Stomach smooth muscle (tissue), 2 donors: ENCODE results near the gene USP30.
"Not testable (repeated sequence)": the region's sequence is repeated elsewhere in the genome, so short reads cannot be mapped to it uniquely, and the experiment has no call there.

Source experiments
- H3K27ac ChIP-seq: one replicate; pipeline ENCODE4 v1.7.0; 2013; ENCODE audit warnings: mild to moderate bottlenecking, low read length, inconsistent platforms
- H3K27me3 ChIP-seq, 2 donors: one replicate each; pipeline ENCODE4 v1.7.0; 2013; ENCODE audit warnings: low read length in 2 of 2; ENCODE audit not compliant: insufficient read depth in 2 of 2, control insufficient read depth in 1 of 2
- H3K36me3 ChIP-seq, 2 donors: one replicate each; pipeline ENCODE4 v1.7.0; 2013; ENCODE audit warnings: low read length in 2 of 2; ENCODE audit not compliant: control insufficient read depth in 2 of 2, insufficient read depth in 2 of 2
- H3K4me1 ChIP-seq: one replicate; pipeline ENCODE4 v1.7.0; 2013; ENCODE audit warnings: low read length; ENCODE audit not compliant: control insufficient read depth, insufficient read depth
- H3K4me3 ChIP-seq, 2 donors: one replicate each; pipeline ENCODE4 v1.7.0; 2013; ENCODE audit warnings: low read length in 2 of 2
- H3K9ac ChIP-seq, 2 donors: one replicate each; pipeline ENCODE4 v1.7.0; 2013; ENCODE audit warnings: low read length in 2 of 2, mild to moderate bottlenecking in 1 of 2
- H3K9me3 ChIP-seq, 2 donors: one replicate each; pipeline ENCODE4 v1.7.0; 2013; ENCODE audit warnings: low read length in 2 of 2; ENCODE audit not compliant: control insufficient read depth in 2 of 2
- donor health status: healthy.
- donor health status: Pancreatic carcinoma.

USP30 gene

DNA sequence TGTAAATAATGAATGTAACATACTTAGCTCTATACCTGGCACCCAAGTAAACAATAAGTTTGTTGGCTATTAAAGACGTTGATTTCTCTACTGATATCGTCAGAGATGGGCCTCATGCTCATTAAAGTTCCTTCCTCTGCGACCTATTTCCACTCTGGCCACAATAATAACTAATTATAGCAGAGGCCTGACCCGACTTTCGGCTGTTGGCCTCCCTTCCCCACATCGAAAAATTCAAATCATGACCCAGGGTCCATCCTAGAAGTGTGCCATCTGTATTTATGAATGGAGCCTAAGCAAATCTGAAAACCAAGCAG lies 321 bp upstream of the USP30 start:
- Histone ChIP-seq H3K27ac (no peak overlapping the region), H3K9ac (peak overlapping the region; percentile 93 to 96), H3K27me3 (no peaks in the 10 kb centered on the region), H3K4me3 (peak overlapping the region; percentile 93 to 97), H3K9me3 (no peaks in the 10 kb centered on the region), H3K36me3 (no peaks in the 10 kb centered on the region), H3K4me1 (peaks cover 14% of the 10 kb centered on the region)

DNA sequence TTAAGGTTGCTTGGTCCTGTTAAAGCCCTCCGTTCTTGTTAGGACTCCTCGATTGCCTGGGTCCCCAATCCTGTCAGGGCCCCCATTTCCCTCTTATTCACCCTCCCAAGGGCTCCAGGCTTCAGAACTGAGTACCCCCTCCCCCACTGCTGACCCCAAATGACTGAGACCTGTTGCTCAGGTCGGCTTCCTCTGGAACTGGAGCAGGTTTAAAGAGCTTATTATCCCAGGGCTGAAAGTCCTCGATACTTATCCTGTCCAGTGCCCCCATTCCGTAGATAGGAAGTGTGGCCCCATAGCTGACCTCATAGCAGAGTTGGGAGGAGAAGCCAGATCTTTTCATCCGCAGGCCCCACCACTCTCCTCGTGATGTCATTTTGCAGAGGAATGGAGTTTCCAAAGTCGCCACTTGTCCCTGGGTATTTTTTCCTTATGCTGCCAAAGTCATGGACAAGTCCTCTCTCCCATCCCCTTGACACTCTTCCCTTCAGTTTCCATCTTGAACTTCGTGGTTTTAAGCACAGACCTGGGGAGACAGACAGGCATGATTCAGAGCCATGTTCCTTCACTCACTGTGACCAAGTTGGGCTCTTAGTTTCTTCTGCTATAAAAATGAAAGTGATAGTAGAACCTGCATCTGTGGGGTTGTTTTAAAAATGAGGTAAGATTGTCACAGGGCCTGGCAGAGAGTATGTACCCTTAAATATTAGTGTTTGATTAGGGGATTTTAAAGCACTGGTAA lies 1.2 kb downstream of the USP30 start:
- Histone ChIP-seq H3K9ac (peak overlapping the region; percentile 93 to 96), H3K36me3 (peaks cover 2 to 4% of the 10 kb centered on the region in 2 donors), H3K4me1 (peaks cover 14% of the 10 kb centered on the region), H3K9me3 (no peaks in the 10 kb centered on the region), H3K4me3 (peak overlapping the region; percentile 93 to 97), H3K27me3 (no peaks in the 10 kb centered on the region), H3K27ac (no peak overlapping the region)

DNA sequence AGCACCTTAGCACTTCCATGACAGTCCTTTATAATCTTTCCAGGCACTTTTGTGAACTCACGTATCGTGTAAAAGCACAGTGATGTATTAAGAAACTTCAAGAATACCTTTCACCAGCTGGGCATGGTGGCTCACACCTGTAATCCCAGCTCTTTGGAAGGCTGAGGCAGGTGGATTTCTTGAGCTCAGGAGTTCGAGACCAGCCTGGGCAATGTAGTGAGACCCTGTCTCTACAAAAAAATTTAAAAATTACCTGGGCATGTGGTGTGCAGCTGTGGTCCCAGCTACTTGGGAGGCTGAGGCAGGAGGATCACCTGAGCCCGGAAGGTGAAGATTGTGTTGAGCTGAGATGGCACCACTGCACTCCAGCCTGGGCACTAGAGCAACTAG lies 1.7 kb downstream of the USP30 start:
- not testable (repeated sequence) for H3K27me3 ChIP-seq, H3K9ac ChIP-seq, H3K36me3 ChIP-seq, H3K27ac ChIP-seq, H3K9me3 ChIP-seq
- peaks cover 14% of the 10 kb centered on the region for H3K4me1 ChIP-seq
- peak overlapping the region; percentile 93 to 97 for H3K4me3 ChIP-seq

DNA sequence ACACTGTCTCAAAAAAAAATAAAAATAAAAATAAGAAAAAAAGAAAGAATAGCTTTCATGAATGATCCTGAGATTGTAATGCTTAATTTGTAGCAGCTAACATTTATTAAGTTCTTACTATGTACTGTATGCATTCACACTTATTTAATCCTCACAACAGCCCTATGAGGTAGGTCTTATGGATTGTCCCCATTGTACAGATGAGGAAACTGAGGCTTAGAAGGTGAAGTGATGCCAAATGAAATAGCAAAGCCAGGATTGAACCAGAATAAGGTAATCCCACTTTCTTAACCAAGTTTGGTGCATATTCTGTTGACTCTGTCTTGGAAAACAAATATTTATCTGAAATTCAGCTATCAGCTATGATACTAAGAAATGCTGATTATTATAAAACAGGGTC lies 2.1 kb downstream of the USP30 start:
- H3K4me3 ChIP-seq = no peak overlapping the region
- H3K36me3 ChIP-seq = peaks cover 2 to 7% of the 10 kb centered on the region in 2 donors
- no peak overlapping the region for H3K9ac ChIP-seq
- H3K27ac ChIP-seq = no peak overlapping the region
- H3K9me3 ChIP-seq = no peaks in the 10 kb centered on the region
- no peaks in the 10 kb centered on the region for H3K27me3 ChIP-seq
- peaks cover 14% of the 10 kb centered on the region for H3K4me1 ChIP-seq

DNA sequence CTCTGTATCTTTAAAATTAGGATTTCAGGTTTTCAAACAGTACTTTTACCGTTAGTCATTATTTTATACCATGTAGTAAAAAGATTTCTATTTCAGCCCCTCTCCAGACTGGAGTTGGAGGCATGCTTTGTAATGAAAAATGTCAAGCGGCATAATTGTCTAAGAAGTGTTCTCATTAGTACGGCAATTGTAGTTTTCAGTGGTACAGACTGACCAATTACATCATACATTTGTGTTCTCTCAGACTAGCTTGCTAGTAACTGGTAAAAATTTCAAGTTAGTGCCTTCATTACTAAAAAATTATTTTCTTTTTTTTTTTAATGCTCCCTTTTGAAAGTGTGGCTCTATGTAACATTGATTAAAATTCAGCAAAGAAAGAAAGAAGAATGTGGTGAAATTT lies 4.5 kb downstream of the USP30 start:
- Histone ChIP-seq H3K27me3 (no peaks in the 10 kb centered on the region), H3K27ac (no peak overlapping the region), H3K9ac (no peak overlapping the region), H3K36me3 (peaks cover 2 to 9% of the 10 kb centered on the region in 2 donors), H3K4me3 (no peak overlapping the region), H3K9me3 (no peaks in the 10 kb centered on the region), H3K4me1 (peaks cover 13% of the 10 kb centered on the region)

DNA sequence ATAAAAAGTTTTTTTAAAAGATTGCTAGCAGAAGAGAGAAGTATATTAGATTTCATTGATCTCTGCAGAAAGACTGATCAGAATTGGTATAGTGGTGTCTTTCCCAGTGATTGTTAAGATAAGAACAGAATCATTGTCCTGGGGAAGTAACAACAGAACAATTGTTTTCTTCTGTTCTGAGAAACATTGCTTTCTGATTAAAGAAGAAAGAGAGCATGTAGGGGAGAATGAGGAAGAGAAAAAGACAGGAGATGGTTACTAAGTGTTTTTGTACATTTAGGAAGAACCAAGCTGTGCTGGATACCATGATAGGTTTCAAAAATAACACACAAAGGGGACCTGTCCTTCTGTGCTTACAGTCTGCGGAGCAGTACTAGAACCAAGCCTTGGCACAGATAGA lies 5.0 kb downstream of the USP30 start:
- no peaks in the 10 kb centered on the region for H3K27me3 ChIP-seq
- no peaks in the 10 kb centered on the region for H3K9me3 ChIP-seq
- H3K4me3 ChIP-seq = no peak overlapping the region
- no peak overlapping the region for H3K9ac ChIP-seq
- H3K27ac ChIP-seq = no peak overlapping the region
- peaks cover 2 to 9% of the 10 kb centered on the region in 2 donors for H3K36me3 ChIP-seq
- H3K4me1 ChIP-seq = peaks cover 10% of the 10 kb centered on the region

DNA sequence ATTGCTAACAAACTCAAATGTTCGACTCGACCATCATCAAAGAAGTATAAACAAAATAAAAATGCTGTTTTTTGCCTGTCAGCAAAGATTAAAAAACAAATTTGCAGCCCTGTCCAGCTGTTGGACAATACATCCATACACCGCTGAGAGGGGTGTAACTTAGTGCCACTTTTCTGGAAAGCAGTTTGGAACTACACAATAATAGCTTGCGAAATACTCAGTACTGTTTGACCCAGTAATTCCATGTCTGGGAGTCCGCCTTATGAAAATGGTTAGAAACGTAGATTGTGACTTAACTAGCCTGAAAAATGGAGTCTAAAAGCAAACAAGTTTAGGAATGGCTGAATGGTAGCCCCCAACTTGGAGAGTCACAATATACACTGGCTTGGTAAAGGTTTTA lies 6.4 kb downstream of the USP30 start:
- H3K36me3 ChIP-seq = peaks cover 2 to 13% of the 10 kb centered on the region in 2 donors
- H3K27me3 ChIP-seq = no peaks in the 10 kb centered on the region
- H3K9ac ChIP-seq = no peak overlapping the region
- no peak overlapping the region for H3K27ac ChIP-seq
- peaks cover 1% of the 10 kb centered on the region for H3K4me1 ChIP-seq
- no peak overlapping the region for H3K4me3 ChIP-seq
- H3K9me3 ChIP-seq = no peaks in the 10 kb centered on the region

DNA sequence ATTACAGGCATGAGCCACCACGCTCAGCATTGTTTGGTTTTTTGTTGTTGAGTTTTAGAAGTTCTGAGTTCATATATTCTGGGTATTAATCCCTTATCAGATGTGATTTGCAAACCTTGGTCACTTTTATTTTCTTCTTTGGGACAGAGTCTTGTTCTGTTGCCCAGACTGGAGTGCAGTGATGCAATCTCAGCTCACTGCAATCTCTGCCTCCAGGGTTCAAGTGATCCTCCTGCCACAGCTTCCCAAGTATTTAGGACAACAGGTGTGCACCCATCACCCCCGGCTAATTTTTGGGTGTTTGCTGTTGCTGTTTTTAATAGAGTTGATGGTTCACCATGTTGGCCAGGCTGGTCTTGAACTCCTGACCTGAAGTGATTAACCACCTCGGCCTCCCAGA lies 11.8 kb downstream of the USP30 start:
- Histone ChIP-seq H3K9me3 (no peaks in the 10 kb centered on the region), H3K27ac (no peak overlapping the region), H3K36me3 (peaks cover 10 to 23% of the 10 kb centered on the region in 2 donors), H3K4me3 (no peak overlapping the region), H3K4me1 (no peaks in the 10 kb centered on the region), H3K27me3 (no peaks in the 10 kb centered on the region), H3K9ac (no peak overlapping the region)

DNA sequence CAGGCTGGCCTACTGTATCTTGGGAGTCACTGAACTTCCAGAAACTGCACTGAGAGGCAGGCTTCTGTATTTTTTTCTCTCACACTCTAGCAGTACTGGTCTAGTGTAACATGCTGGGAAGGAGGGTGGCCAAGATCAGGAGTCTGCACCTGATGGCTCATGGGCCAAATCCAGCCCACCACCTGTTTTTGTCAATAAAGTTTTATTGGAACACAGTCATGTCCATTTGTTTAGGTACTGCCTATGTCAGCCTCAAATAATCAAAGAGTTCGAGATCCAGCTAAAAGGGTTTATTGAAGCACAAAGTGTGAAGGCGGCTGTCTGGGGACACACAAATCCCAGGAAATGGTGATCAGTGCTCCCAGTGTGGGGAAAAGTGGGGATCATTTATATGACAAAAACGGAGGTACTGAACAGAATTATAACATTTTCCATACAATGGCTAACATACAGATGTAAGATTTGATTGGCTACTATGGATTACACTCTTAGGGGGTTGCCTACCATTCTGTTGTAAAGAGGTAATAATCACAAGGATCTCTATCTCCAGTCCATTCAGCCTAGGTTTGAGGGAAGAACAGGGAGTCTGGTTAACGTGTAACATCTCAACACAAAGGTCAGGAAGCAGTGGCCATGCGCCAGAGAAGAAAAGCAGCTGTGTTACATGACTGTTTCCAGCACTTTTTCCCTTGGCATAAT lies 12.9 kb downstream of the USP30 start:
- H3K4me1 ChIP-seq = no peaks in the 10 kb centered on the region
- no peak overlapping the region for H3K4me3 ChIP-seq
- H3K9ac ChIP-seq = no peak overlapping the region
- H3K27me3 ChIP-seq = no peaks in the 10 kb centered on the region
- peaks cover 18 to 26% of the 10 kb centered on the region in 2 donors for H3K36me3 ChIP-seq
- no peak overlapping the region for H3K27ac ChIP-seq
- H3K9me3 ChIP-seq = no peaks in the 10 kb centered on the region

DNA sequence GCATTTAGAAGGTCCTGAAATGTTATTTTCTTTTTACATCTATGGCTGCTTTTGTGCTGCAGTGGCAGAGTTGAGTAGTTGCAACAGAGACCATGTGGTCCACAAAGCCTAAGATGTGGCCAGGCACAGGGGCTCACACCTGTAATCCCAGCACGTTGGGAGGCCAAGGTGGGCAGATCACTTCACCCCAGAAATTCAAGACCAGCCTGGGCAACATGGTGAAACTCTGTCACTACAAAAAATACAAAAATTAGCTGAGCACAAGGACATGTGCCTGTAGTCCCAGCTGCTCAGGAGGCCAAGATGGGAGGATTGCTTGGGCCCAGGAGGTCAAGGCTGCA lies 13.4 kb downstream of the USP30 start:
- peaks cover 22 to 29% of the 10 kb centered on the region in 2 donors for H3K36me3 ChIP-seq
- H3K4me1 ChIP-seq = no peaks in the 10 kb centered on the region
- H3K4me3 ChIP-seq = no peak overlapping the region
- H3K27me3 ChIP-seq = no peaks in the 10 kb centered on the region
- H3K9me3 ChIP-seq = no peaks in the 10 kb centered on the region
- no peak overlapping the region for H3K9ac ChIP-seq
- H3K27ac ChIP-seq = no peak overlapping the region
